ENCODE results near the gene MAGI1.

DNA sequence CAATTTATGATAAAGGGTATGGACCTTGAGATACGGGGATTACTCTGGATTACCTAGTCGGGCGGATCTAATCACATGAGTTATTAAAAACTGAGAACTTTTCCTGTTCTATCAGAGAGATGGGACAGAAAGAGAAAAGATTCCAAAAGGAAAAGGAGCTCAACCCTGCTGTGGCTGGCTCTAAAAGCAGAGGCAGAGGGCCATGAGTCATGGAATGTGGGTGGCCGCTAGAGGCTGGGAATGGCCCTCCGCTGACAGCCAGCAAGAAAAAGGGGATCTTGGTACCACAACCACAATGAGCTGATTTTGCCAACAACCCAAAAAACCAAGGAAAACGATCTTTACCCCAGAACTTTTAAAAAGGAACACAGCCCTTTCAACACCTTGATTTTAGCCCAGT, 210.0 kb downstream of the MAGI1 start:
- TF ChIP-seq EZH2phosphoT487 (IDR thresholded peaks at IDR 0.05; ENCODE audit: borderline replicate concordance, low read depth) (no peak), TEAD4 (IDR thresholded peaks at IDR 0.05; ENCODE audit: borderline replicate concordance, insufficient read depth) (no peak), RAD21 (IDR thresholded peaks at IDR 0.05; ENCODE audit: low read length) (no peak), POLR2AphosphoS5 (IDR thresholded peaks at IDR 0.05; ENCODE audit: low read depth, low read length) (no peak), MXI1 (IDR thresholded peaks at IDR 0.05; ENCODE audit: low read depth, low read length) (no peak), TAF1 (IDR thresholded peaks at IDR 0.05; ENCODE audit: borderline replicate concordance, low read depth, low read length) (no peak), EP300 (IDR thresholded peaks at IDR 0.05; ENCODE audit: borderline replicate concordance in 1 of 2, low read depth in 1 of 2, low read length in 1 of 2) (no peak)
- TF ChIP-seq, protein P1, sequence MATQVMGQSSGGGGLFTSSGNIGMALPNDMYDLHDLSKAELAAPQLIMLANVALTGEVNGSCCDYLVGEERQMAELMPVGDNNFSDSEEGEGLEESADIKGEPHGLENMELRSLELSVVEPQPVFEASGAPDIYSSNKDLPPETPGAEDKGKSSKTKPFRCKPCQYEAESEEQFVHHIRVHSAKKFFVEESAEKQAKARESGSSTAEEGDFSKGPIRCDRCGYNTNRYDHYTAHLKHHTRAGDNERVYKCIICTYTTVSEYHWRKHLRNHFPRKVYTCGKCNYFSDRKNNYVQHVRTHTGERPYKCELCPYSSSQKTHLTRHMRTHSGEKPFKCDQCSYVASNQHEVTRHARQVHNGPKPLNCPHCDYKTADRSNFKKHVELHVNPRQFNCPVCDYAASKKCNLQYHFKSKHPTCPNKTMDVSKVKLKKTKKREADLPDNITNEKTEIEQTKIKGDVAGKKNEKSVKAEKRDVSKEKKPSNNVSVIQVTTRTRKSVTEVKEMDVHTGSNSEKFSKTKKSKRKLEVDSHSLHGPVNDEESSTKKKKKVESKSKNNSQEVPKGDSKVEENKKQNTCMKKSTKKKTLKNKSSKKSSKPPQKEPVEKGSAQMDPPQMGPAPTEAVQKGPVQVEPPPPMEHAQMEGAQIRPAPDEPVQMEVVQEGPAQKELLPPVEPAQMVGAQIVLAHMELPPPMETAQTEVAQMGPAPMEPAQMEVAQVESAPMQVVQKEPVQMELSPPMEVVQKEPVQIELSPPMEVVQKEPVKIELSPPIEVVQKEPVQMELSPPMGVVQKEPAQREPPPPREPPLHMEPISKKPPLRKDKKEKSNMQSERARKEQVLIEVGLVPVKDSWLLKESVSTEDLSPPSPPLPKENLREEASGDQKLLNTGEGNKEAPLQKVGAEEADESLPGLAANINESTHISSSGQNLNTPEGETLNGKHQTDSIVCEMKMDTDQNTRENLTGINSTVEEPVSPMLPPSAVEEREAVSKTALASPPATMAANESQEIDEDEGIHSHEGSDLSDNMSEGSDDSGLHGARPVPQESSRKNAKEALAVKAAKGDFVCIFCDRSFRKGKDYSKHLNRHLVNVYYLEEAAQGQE (IDR thresholded peaks at IDR 0.05; ENCODE audit: low read depth, low read length) = no peak
- TF ChIP-seq, protein P2, sequence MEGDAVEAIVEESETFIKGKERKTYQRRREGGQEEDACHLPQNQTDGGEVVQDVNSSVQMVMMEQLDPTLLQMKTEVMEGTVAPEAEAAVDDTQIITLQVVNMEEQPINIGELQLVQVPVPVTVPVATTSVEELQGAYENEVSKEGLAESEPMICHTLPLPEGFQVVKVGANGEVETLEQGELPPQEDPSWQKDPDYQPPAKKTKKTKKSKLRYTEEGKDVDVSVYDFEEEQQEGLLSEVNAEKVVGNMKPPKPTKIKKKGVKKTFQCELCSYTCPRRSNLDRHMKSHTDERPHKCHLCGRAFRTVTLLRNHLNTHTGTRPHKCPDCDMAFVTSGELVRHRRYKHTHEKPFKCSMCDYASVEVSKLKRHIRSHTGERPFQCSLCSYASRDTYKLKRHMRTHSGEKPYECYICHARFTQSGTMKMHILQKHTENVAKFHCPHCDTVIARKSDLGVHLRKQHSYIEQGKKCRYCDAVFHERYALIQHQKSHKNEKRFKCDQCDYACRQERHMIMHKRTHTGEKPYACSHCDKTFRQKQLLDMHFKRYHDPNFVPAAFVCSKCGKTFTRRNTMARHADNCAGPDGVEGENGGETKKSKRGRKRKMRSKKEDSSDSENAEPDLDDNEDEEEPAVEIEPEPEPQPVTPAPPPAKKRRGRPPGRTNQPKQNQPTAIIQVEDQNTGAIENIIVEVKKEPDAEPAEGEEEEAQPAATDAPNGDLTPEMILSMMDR (IDR thresholded peaks at IDR 0.05) = no peak

Measured in SK-N-SH (cell line).